ENCODE results near the gene ACAD9. TPM values are rescaled to one million over a fixed set of nuclear protein-coding genes. Genes with fewer than 3 reads are reported as not detected.
A peak's percentile ranks its signal among the peaks of the same experiment; 100 is the strongest.

Gene ACAD9
- total and polyA plus RNA-seq, 8 donors, result 38.6 to 46.4 (median 43.4) TPM

- H3K9me3 ChIP-seq, result peaks cover 0 to 21% of the 10 kb centered on the region in 2 donors
- H3K36me3 ChIP-seq, result no peaks in the 10 kb centered on the region
- H3K4me1 ChIP-seq, result peaks cover 0 to 23% of the 10 kb centered on the region in 2 donors
- DNase-seq (no peak), ATAC-seq (no peak)
- TF ChIP-seq CTCF (IDR thresholded peaks at IDR 0.05), result no peak
- H3K27me3 ChIP-seq, result no peaks in the 10 kb centered on the region
- intact Hi-C loops (cut with DNase I), result no loop called here
- no peak overlapping the region for H3K4me3 ChIP-seq
- no peak overlapping the region for H3K27ac ChIP-seq
Observed at GRCh38 chr3:128851601-128852000, 27.8 kb upstream of the ACAD9 start.

- no peak for ATAC-seq
- peak overlapping the region in 1 of 2 donors; percentile 82 for H3K27ac ChIP-seq
Observed at GRCh38 chr3:128853826-128854225, 25.6 kb upstream of the ACAD9 start.

GRCh38 chr3:128854475-128854874 lies 24.9 kb upstream of the ACAD9 start:
- Histone ChIP-seq H3K27me3 (no peaks in the 10 kb centered on the region), H3K4me3 (no peak overlapping the region), H3K36me3 (no peaks in the 10 kb centered on the region), H3K4me1 (peaks cover 0 to 18% of the 10 kb centered on the region in 2 donors), H3K27ac (peak overlapping the region in 1 of 2 donors; percentile 82), H3K9me3 (peaks cover 0 to 40% of the 10 kb centered on the region in 2 donors)
- no peak for TF ChIP-seq CTCF (IDR thresholded peaks at IDR 0.05)
- peak; percentile 35 for ATAC-seq
- no peak for DNase-seq
- intact Hi-C loops (cut with DNase I), result no loop called here

More at GRCh38 chr3:128853826-128854225, 25.6 kb upstream of the ACAD9 start:
- H3K4me3 ChIP-seq, result no peak overlapping the region
- peaks cover 0 to 34% of the 10 kb centered on the region in 2 donors for H3K9me3 ChIP-seq
- no peaks in the 10 kb centered on the region for H3K27me3 ChIP-seq
- no peak for TF ChIP-seq CTCF (IDR thresholded peaks at IDR 0.05)
- intact Hi-C loops (cut with DNase I), result no loop called here
- peaks cover 0 to 18% of the 10 kb centered on the region in 2 donors for H3K4me1 ChIP-seq
- H3K36me3 ChIP-seq, result no peaks in the 10 kb centered on the region
- DNase-seq, result no peak

- DNase-seq, result no peak
- H3K36me3 ChIP-seq, result peaks cover 0 to 2% of the 10 kb centered on the region in 2 donors
- ATAC-seq, result no peak
- intact Hi-C loops (cut with DNase I), result no loop called here
- peak overlapping the region in 1 of 2 donors; percentile 82 for H3K27ac ChIP-seq
- peaks cover 0 to 16% of the 10 kb centered on the region in 2 donors for H3K4me1 ChIP-seq
- H3K4me3 ChIP-seq, result no peak overlapping the region
- peaks cover 0 to 51% of the 10 kb centered on the region in 2 donors for H3K9me3 ChIP-seq
- no peak for TF ChIP-seq CTCF (IDR thresholded peaks at IDR 0.05)
- no peaks in the 10 kb centered on the region for H3K27me3 ChIP-seq
Observed at GRCh38 chr3:128855569-128855968, 23.9 kb upstream of the ACAD9 start.

GRCh38 chr3:128858167-128858566 lies 21.3 kb upstream of the ACAD9 start:
- no peak for DNase-seq
- peaks cover 0 to 3% of the 10 kb centered on the region in 2 donors for H3K36me3 ChIP-seq
- no peak overlapping the region for H3K4me3 ChIP-seq
- no peak overlapping the region for H3K27ac ChIP-seq
- no peak for TF ChIP-seq CTCF (IDR thresholded peaks at IDR 0.05)
- H3K4me1 ChIP-seq, result peaks cover 0 to 16% of the 10 kb centered on the region in 2 donors
- H3K9me3 ChIP-seq, result peaks cover 0 to 62% of the 10 kb centered on the region in 2 donors
- H3K27me3 ChIP-seq, result no peaks in the 10 kb centered on the region
- no peak for ATAC-seq
- intact Hi-C loops (cut with DNase I), result no loop called here
